Right renal cortex interstitium (tissue), 3 donors: ENCODE results near the gene CLDN19. TPM values are rescaled to one million over a fixed set of nuclear protein-coding genes. Genes with fewer than 3 reads are reported as not detected.
"Not testable (repeated sequence)": the region's sequence is repeated elsewhere in the genome, so short reads cannot be mapped to it uniquely, and the experiment has no call there.

Experiments
- DNase-seq, 3 donors: peaks; one replicate each; pipeline ENCODE4 v3.0.0-alpha.2; 2013; ENCODE audit warnings: low read depth in 3 of 3, low spot score in 2 of 3
- polyA plus RNA-seq, 3 donors: library from polyadenylated mRNA; unstranded; fragments of 120-200 nt; gene quantifications; one replicate each; pipeline ENCODE4 v1.2.1, GENCODE V29; 2013; ENCODE audit not compliant: insufficient read length in 3 of 3

The CLDN19 gene
- polyA plus RNA-seq, 3 donors: 75.8 to 96.0 (median 78.2) TPM

- no peak for DNase-seq
Measured at GRCh38 chr1:42741706-42742105, 1.7 kb upstream of the CLDN19 start.

GRCh38 chr1:42740851-42741580 lies 980 bp upstream of the CLDN19 start:
- no peak for DNase-seq

DNA sequence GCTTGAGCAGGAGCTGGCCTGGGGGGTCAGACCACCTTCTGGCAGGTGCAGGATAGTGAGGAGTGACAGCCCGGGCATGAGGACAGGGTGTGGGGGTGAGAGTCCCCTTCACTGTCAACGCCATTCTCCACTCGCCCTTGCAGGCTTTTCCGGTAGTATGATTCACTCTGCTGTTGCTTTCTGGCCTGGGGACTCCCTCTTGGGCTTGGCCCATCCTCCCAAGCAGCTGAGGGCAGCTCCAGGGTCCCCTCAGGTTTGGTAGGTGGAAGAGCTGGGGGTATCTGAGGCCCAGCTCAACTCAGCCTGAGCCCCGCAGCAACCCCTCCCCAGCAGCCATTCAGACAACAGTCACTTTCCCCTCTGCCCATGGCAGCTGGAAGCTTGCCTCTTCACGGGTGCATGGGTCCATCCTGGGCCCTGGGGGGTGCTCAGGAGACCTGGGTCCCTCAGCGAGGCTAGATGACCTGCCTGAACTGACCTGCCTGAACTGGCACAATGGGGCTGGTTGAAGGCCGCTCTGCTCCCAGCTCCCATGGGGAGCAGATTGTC lies 1.3 kb downstream of the CLDN19 start:
- no peak for DNase-seq

DNA sequence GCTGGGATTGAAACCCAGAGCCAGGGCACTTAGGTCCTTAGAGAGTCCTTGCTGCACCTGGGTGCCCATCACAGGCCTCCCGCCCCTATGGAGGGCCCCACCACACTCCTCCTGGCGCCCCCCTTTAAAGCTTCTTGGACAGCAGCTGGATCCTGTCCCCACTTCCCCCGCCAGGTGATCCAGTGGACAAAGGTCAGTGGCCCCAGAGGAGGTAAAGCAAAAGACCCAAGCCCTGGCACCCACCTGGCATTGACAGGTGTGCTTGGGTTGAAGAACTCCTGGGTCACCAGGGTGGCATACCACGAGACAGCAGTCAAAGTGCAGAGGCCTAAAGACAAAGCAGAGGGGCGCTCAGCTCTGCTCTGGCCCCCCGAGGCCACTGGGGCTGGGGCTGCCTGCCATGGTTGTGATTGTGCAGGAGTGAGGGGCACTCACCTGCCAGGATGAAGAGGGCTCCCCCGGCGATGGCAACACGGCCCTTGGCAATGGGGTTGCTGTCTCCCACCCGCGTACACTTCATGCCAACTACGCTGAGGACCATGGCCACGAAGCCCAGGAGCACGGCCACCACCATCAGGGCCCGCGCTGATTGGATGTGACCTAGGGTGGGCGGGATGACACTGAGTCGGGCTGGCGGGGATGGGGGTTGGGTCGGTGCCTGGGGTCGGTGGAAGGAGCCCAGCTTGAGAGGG lies 1.9 kb downstream of the CLDN19 start:
- DNase-seq: no peak

DNA sequence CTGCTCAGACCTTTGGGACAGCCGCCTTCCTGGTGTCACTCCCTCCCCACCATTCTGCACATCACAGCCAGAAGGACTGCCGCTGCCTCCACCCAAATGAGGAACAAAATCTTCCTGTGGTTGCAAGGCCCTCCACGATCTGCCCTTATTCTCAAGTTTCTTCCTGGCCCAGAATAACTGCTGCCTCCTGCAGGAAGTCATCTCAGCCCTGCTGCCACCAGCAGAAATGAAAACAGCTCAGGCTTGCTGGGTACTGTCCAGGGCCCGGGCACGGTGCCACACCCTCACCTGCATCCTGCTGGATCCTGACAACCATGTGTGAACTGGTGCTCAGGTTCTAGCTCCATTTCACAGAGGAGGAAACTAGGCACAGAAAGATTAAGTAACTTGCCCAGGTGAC lies 2.8 kb downstream of the CLDN19 start:
- no peak for DNase-seq

- DNase-seq: no peak
Measured at GRCh38 chr1:42736571-42737200, 3.4 kb downstream of the CLDN19 start.

DNA sequence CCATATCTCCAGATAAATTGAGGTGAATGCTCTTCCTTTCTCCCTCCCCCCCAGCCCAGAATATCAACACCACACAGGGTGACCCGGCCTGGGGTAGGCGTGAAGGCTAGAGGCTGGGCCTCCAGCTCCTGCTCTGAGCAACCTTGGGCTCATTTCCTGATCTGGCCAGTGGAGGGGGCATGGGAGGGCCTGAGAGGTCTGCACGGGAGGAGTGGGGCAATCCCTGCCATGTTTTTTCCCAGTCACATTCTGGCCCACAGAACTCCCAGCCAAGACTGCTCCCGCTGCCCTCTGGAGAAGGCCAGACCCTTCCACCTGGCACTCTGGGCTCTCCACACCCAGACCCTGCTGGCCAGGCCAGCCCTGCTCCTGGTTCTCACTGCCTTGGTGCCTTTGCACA lies 3.9 kb downstream of the CLDN19 start:
- DNase-seq: no peak

DNA sequence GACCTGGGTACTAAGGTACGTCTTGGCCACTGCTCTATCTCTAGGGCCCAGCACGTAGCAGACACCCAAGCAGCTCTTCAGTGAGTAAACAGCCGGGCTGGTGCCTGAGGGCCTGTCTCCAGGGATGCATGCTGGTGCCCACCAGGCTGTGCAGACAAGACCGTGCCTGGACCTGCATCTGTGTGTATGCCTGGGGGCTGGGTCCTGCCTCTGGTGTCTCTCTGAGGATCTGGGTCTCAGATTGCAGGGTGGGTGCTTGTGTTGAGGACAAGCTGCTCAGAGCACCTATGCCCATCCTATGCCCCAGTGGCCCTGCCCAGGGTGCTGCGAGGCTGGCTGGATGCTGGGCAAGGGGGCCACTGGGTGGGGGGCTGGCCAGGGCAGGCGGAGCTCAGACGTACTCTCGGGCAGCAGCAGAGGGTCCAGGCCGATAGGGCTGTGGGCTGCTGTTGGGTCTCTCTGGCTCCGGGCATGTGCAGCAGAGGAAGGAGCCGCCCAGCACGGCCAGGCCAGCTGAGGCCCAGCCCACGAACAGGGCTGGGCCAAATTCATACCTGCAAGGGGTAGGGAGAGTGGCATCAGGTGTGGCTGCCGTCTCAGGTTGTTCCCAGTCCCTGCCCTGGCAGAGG lies 4.4 kb downstream of the CLDN19 start:
- no peak for DNase-seq

GRCh38 chr1:42735056-42735455 lies 5.0 kb downstream of the CLDN19 start:
- no peak for DNase-seq

DNA sequence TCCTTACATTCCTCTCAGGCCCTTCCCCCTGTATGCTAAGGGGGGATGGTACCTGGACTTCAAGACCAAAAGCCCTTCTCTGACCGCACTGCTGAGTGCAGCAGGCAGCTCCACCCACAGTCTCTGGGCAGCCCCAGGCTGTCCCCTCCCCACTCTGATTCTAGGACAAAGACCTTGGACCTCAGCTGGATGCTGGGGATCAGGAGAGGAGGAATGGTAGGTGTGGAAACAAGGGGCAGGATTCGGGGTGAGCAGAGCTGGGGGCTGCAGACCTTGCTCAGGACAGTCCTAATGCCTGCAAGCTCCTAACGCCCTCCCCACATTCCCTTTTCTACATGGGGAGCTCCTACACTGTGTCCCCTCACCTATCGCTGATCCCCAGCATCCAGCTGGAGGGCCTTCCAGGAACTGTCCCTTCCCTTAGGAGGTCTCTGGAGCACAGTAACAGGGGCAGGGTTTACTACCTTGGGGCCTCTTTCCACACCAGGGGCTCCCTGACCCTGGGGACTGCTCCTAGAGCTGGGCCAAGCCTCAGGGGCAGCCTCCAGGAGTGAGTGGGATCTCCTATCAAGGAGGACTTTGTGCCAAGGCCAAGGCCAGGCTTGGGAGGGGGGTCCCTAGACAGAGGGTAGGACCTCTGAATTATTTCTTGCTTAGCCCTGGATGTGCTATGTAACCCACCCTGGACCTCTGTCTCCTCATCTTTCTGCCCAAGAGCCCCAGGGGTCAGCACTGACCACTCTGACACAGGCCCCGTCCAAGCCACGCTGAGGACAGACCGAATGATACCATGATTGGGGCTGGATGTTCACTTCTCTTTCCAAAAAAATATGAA lies 5.6 kb downstream of the CLDN19 start:
- DNase-seq: no peak

DNA sequence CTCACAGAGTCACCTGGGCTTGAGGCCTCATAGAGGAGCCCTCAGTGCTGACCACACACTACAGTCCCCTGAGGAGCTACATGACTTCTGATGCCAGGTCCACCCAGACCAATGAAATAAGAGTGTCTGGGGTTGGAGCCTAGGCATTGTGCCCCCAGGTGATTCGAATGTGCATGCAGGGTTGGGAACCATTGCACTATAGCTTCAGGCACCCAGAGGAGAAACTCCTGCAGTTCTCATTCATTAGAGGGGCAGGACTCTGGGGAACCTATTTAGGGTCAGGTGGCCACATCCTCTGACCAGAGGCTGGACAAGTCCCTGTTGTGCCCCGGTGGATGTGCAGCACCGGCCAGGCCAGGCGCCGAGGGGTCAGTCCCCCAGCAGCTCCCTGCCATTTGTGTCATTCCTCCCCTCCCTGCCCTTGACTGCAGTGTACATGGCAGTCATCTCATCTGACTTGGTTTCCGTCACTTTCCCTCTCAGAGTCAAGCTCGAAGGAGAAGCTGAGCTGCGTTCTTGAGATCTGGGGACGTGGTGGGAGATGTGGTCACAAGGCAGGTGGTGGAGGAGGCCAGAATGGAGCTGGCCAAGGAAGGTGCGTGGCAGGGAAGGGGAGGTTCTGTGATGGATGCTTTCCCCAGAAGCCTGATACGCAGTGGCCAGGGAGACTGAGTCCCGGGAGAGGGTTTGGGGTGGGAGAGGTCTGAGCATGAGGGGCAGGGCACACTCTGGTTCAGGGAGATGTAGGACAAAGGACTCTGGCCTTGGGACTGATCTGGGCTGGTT lies 6.4 kb downstream of the CLDN19 start:
- no peak for DNase-seq

DNA sequence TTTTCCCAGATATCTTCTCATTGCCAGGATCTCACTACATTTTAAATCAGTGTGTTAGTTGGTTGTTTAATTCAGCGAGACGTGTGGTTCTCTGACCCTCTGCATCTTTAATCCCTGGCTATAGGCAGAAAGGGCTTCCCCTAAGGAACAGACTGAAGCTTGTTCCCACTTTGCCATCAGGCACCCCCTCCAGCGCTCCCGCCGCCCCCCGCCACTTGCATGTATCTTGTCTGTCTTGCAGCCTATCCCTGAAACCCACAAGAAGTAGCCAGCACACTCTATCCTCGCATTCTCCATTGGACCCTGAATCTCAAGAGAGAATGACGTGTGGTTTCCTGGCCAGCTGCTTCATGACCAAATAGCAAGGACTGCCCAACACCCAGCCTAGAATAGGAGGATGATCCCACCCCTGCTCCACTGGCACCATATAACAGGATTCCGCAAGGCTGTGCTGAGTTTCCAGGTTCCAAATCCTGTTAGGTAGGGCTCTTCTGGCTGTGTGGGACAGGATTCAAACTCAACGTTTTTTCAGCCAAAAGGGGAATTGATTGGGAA lies 7.8 kb downstream of the CLDN19 start:
- DNase-seq: no peak

GRCh38 chr1:42731585-42731984 lies 8.5 kb downstream of the CLDN19 start:
- DNase-seq: no peak

GRCh38 chr1:42730988-42731387 lies 9.0 kb downstream of the CLDN19 start:
- DNase-seq: no peak

DNA sequence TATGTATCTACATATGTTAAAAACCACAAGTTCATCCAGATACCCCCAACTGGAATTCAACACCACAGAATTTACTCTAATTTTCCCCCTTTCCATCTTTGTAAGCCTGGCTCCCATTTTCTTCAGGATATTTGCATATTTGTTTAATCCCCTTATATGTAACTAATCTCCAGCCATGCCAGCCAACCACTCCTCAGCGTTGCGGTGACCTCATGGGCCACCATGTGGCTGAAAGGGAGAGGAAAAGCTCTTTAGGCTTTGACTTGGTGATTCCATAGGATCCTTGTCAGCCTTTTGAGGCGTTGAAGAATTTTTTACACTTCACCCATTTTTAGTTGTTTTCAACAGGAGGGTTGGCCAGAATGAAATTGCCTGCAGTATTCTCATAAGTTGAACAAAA lies 10.0 kb downstream of the CLDN19 start:
- no peak for DNase-seq

GRCh38 chr1:42725820-42726219 lies 14.2 kb downstream of the CLDN19 start:
- DNase-seq: not testable (repeated sequence)

DNA sequence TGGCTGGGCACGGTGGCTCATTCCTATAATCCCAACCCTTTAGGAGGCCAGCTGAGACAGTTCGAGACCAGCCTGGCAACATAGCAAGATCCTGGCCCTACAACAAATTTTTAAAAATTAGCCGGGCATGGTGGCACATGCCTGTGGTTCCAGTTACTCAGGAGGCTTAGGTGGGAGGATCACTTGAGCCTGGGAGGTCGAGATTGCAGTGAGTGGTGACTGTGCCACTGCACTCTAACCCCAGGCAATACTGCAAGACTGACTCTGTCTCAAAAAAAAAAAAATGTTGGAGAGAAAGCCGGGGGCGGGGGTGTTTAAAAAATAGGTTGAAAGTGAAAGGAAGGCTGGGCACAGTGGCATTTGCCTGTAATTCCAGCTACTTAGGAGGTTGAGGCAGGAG lies 16.5 kb downstream of the CLDN19 start:
- no peak for DNase-seq

DNA sequence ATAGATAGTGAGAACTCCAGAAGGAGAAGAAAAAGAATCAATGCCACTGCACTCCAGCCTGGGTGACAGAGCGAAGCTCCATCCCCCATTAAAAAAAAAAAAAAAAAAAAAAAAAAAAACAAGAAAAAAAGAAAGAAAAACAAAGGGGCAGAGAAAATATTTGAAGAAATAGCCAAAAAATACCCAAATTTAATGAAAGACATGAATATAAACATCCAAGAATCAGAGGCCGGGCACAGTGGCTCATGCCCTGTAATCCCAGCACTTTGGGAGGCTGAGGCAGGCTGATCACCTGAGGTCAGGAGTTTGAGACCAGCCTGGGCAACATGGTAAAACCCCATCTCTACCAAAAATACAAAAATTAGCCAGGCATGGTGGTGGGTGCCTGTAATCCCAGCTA lies 17.6 kb downstream of the CLDN19 start:
- not testable (repeated sequence) for DNase-seq

GRCh38 chr1:42721926-42722325 lies 18.1 kb downstream of the CLDN19 start:
- no peak for DNase-seq
